Stimulated activated CD4-positive, alpha-beta T cell treated with anti-CD3 and anti-CD28 coated beads, TNF-alpha, amount 100 ng/mL, for 1 hour (primary cell): Measurements from ENCODE around the gene CALN1.
"Not testable (repeated sequence)": the region's sequence is repeated elsewhere in the genome, so short reads cannot be mapped to it uniquely, and the experiment has no call there.

Experiments
- DNase-seq, 3 donors: peaks; one replicate each; pipeline ENCODE4 v3.0.0-alpha.2; 2020; ENCODE audit warnings: low read depth in 3 of 3, low spot score in 1 of 3

Gene CALN1

DNA sequence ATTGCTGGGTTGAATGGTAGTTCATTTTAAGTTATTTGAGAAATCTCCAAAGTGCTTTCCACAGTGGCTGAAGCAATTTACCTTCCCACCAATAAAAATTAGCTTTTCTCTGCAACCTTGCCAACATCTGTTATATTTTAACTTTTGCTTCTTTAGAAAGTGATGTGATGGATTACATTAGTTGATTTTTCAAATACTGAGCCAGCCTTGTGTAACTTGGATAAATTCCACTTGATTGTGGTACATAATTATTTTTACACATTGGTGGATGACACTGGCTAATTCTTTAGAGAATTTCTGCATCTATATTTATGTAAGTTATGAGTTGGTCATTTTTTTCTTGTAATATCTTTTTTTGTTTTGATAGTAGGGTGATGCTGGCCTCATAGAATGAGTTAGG lies 646.1 kb downstream of the CALN1 start:
- no peak for DNase-seq

DNA sequence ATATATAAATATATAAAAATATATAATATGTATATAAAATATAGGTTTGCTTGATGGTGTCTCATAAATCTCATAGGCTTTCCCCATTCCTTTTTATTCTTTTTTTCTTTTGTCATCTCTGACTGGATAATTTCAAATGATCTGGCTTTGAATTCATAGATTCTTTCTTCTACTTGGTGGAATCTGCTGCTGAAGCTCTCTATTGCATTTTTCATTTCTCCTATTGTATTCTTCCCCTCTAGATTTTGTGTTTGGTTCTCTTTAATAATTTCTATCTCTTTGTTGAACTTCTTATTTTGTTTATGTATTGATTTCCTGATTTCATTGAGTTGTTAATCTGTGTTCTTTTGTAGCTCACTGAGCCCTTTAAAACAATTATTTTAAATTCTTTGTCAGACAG lies 650.8 kb downstream of the CALN1 start:
- DNase-seq = no peak

DNA sequence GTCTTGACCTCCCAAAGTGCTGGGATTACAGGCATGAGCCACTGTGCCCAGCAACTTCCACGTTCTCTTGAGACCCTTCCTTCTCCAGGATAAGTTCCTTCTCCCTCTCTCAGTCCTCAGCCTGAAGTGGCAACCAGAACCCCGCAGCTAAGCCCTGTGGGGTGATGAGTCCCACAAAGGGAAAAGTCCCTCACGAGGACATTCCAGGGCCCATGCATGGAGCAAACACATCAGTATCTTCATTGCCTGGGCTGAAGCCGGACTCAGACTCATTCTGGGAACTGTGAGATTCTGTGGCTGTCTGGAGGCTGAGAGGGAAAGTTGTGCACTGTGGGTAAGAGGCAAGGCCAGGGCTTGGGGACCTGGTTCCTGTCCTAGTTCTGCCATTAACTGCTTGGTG lies 657.3 kb downstream of the CALN1 start:
- DNase-seq = no peak

GRCh38 chr7:71753956-71754664 lies 658.0 kb downstream of the CALN1 start:
- DNase-seq = no peak

DNA sequence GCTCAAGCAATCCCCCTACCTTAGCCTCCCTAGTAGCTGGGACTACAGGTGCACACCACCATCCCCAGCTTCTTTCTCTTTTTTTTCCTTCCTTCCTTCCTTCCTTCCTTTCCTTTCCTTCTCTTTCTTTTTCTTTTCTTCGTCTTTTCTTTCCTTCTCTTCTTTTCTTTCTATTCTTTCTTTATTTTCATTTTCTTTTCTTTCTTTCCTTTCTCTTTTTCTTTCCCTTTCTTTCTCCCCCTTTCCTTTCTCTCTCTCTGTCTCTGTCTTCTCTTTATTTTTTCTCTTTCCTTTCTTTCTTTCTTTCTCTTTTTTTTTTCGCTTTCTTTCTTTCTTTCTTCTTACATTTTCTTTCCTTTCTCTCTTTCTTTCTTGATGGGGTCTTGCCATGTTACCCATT lies 658.9 kb downstream of the CALN1 start:
- DNase-seq = no peak

GRCh38 chr7:71752171-71752935 lies 659.8 kb downstream of the CALN1 start:
- DNase-seq = no peak

- DNase-seq = no peak
Measured at GRCh38 chr7:71750290-71750689, 661.8 kb downstream of the CALN1 start.

DNA sequence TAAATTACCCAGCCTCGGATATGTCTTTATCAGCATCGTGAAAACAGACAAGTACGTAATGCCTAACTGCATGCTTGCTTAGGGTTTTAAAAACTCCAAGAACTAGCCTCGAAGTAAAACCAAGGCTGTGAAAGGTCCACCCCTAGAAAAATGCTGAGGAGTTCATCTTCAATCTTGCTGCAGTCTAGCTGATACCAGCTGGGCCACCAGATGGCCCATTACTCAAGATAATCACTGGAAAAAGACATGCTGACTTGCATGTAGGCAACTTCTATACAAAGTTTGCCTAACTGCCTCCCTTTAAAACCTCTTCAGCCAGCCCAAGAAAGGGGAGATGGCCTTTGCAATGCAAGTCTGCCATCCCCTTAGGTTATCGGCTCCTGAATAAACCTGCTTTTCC lies 666.1 kb downstream of the CALN1 start:
- DNase-seq = no peak

GRCh38 chr7:71740174-71740560 lies 672.0 kb downstream of the CALN1 start:
- no peak for DNase-seq

GRCh38 chr7:71739520-71740173 lies 672.5 kb downstream of the CALN1 start:
- DNase-seq = no peak

DNA sequence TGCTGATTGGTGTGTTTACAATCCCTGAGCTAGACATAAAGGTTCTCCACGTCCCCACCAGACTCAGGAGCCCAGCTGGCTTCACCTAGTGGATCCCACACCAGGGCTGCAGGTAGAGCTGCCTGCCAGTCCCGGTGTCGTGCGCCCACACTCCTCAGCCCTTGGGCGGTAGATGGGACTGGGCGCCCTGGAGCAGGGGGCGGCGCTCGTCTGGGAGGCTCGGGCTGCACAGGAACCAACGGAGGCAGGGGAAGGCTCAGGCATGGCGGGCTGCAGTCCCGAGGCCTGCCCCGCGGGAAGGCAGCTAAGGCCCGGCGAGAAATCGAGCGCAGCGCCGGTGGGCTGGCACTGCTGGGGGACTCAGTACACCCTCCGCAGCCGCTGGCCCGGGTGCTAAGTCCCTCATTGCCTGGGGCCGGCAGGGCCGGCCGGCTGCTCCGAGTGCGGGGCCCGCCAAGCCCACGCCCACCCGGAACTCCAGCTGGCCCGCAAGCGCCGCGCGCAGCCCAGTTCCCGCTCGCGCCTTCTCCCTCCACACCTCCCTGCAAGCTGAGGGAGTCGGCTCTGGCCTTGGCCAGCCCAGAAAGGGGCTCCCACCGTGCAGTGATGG lies 674.1 kb downstream of the CALN1 start:
- DNase-seq = not testable (repeated sequence)

DNA sequence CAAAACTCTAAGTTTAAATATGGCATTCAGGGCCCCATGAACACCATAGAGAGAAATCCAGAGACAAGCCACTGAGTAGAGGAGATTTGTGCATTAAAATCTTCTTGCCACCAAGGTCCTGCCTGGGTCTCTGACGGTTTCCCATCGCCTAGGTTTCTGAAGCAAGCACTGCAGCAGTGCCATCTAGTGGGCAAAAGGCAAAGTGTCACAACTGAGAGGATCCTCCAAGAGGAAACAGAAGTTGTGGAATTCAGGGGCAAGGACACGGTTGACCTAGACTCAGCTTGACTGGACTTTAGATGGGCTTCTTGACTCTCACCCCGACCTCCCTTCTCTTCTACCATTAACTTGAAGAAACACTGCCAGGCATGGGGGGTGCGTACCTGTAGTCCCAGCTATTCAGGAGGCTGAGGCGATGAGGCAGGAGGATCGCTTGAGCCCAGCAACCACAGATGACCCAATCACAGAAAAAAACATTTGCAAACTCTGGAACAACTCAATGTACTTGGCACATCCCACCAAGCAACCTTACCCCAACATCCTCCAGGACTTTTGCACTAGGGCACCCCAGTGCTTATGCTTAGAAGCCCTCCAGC lies 676.1 kb downstream of the CALN1 start:
- DNase-seq = peak in 1 of 3 donors; percentile 8

- peak in 2 of 3 donors; percentile 1 to 46 for DNase-seq
Measured at GRCh38 chr7:71733107-71733870, 678.8 kb downstream of the CALN1 start.

DNA sequence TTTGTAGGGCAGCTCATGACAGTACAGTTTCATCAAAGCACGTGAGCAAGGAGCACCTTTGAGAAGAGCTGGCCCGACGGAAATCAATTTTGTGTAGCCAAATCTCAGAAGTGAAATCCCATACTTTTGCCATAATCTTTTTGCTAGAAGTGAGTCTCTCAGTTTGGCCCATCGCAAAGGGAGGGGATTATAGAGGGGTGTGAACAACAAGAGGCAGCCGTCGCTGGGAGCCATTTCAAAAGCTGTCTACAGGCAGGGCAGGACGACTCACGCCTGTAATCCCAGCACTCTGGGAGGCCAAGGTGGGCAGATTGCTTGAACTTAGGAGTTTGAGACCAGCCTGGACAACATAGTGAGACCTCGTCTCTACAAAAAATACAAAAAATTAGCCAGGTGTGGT lies 680.4 kb downstream of the CALN1 start:
- no peak for DNase-seq
